GM19238 (cell line): Measurements from ENCODE around the gene PHF21B.
"Not testable (repeated sequence)": the region's sequence is repeated elsewhere in the genome, so short reads cannot be mapped to it uniquely, and the experiment has no call there.

Source experiments
- DNase-seq: peaks from one replicate; pipeline ENCODE4 v3.0.0; 2011; ENCODE audit warnings: low spot score; ENCODE audit not compliant: insufficient read length

The PHF21B gene

DNA sequence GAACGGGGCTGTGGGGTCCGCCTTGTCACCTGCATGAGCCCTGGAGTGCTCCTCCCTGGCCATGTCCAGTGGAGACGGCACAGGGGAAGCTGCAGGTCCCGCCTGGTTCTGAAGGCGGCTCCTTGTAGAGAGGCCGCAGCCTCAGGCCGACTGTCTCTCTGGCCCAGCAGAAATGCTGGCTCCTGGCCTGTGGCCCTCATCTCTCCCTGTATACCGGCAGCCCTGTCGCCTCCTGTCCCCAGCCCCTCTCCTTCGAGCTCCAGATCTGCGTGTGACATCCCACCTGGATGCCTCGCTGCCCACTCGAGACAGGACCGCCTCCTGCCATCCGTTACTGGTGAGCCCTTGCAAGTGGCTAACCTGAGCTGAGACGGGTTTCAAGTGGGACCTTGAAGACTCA lies 73.6 kb downstream of the PHF21B start:
- DNase-seq, result no peak

DNA sequence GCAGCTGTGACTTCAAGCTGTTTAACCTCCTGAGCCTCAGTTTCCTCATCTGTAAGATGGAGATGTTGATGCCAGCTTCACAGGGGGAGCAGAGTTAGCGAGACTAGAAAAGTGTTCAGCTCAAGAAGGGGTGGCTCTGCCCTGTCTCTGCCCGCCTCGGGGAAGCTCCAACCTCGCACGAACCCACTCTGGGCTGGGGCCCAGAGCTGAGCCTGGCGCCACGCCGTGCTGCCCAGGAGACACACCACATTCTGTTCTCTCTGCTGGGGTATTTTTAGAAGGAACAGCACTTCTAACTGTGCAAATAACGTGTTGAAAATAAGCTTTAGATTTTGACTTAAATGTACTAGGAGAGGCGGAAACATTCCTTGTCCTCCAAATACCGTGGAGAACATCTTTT lies 74.1 kb downstream of the PHF21B start:
- no peak for DNase-seq

DNA sequence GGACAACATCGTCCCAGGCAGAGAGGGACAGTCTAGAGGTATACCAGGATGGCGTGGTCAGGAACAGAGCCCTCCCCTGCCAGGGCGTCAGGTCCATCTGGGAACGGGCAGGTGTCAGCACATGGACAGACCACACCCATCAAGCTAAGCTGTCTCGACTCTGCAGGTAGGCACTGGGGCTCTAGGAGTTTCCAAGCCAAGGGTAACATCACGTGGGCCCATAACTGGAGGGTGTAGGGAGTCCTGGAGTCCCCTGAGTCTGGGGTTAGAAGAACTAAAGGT lies 75.4 kb downstream of the PHF21B start:
- no peak for DNase-seq

DNA sequence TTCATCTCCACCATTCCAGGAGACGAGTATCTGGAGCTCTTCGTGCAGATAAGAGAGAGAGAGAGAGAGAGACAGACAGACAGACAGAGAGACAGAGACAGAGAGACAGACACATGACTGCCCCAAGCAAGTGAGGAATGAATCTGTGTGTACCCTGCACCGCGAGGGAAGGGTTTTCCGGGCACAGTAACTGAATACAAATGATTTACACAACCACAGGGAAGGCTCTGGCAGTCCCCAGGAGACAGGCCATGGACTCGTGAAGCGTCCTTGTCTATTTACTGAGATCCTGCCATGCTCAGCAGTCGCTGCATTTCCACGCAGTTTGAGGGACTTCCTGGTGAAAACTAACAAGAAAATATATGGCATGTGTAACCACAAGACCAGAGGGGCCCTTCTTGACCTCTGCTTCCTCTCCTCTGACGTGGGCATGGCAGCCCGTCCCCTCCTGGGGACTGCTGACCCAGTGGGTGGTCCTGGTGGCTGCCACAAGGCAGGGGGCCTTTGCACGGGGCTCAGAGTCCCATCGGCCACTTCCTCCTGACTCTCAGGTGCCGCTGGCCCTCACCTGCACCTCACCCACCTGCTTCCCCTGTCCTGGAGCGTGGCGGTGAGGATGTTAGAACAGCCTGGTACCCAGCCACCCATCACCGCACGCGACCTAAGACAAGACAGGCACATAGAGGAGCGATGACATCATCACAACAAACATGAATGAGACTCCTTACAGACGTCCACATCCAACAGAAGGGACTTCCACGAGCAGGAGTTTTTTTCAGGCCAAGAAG lies 75.9 kb downstream of the PHF21B start:
- DNase-seq, result no peak

DNA sequence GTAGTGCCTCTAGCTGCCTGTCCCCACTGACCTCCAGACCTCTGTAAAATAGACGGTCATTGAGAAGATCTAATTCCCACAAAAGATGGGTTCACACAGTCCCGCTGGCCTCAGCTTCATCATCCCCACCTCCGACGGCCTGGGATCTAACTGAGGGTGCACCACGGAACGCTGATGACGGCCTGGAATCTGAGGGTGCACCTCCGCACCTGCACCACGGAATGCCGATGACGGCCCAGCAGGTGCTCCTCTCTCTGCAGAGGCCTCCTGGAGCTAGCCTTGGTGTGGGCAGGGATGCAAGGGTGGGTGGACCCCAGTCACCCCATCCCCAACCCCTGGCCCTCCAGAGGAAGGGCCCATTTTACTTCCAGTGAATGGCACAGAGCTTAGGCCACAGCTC lies 77.3 kb downstream of the PHF21B start:
- no peak for DNase-seq

DNA sequence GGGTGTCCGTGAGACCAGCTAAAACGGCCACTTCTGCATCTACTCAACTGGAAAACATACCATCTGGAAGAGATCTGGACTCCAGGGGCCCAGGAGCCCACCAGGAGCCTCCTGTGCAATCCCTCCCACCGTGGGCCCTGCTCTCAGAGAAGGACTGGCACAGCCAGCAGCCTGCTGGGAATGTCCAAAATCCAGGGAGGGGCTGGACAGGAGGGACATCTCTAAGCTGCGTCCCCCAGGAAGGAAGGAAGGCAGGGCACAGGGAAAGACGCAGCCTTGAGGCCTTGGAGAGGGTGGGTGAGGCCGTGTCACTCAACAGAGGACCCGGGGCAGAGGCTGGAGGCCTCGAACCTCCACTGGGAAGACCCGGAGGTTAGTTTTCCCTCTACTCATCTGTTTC lies 78.0 kb downstream of the PHF21B start:
- no peak for DNase-seq

DNA sequence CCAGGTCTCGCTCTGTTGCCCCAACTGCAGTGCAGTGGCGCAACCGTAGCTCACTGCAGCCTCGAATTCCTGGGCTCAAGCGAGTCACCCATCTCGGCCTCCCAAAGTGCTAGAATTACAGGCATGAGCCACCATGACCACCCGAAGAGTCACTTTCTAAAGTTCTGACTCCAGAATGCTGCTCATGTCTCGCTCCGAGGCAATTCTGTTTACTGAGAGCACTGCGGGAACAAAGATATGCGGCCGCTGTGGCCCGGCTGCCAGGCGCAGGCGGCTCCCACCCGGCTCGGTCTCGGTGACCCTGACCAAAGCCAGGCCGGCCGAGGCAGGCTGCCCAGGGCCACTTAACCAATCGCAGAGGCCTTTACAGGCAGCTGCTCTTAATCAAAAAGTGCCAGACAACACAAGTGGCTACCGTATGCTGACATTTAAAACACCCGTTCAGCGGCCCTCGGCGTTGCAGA lies 78.7 kb downstream of the PHF21B start:
- no peak for DNase-seq

DNA sequence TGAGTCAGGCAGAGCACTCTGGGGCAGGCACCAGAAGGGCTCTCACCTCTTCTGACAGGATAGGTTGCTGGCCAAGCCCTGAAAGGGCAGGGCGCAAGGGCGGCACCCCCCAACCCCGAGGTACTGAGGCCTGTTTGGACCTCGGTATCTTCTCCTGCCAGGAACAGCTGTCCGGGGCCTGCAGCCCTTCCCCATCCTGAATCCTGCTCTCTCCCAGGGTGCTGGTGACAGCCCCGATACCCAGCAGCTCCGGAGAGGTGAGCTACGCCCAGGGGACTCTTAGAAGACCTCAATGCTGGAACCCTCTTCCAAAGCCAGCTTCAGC lies 79.1 kb downstream of the PHF21B start:
- DNase-seq, result no peak

DNA sequence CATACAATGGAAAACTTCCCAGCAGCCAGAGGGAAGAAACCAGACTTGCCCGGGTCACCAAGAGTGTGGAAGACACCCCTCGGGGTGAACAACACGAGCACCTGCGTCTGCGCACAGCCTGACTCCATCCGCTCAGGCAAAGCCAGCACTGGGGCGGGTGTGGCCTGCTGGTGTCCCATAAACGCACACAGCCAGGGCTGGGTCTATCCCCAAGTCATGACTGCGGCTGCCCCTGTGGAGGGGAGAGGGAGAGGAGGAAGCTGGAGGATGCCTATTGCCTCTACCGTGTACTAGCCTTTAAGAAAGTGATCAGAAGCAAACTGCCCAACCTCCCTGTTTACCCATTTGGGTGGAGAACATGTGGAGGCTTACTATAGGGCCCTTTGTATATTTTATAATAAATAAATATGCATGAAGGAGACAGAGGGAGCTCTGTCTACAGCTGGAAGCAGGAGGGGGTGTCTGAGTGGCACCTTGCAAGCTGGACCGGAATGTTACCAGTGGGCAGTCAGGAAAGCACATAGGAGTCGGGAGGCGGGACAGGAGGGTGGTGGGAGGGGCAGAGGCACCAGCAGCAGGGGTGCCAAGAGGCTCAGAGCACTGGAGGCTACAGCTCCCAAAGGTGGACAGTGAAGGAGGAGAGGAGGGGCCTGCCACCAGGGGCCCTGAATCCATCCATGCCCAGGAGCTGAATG lies 79.6 kb downstream of the PHF21B start:
- DNase-seq, result no peak

DNA sequence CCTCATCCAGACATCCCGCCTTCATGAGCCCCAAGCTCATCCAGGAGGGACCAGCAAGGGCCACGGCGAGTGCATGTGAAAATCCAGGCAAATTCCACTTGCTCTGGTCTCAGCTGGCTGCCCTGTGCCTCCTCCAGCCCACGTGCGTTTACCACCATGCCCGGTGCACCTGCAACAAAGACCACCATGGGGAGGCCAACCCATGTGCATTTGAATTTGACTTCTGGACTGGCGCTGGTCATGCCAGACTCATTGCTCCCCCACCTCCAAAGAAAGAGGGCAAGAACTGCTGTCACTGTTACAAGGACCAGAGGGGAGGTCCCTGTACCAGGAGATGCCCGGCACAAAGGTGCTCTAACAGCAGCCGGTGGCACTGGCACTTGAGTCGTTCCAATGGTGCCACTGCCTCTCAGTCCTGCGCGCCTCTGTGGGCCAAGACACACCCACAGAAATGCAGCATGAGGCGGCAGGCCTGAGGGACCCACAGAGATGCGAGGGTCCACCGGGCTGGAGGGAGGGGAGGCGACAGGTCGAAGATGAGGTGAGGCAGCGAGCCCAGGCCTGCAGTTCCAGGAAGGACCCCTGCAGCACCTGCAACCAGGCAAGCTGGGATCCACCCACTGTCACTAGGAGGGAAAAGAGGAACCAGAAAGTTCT lies 80.3 kb downstream of the PHF21B start:
- DNase-seq, result no peak

DNA sequence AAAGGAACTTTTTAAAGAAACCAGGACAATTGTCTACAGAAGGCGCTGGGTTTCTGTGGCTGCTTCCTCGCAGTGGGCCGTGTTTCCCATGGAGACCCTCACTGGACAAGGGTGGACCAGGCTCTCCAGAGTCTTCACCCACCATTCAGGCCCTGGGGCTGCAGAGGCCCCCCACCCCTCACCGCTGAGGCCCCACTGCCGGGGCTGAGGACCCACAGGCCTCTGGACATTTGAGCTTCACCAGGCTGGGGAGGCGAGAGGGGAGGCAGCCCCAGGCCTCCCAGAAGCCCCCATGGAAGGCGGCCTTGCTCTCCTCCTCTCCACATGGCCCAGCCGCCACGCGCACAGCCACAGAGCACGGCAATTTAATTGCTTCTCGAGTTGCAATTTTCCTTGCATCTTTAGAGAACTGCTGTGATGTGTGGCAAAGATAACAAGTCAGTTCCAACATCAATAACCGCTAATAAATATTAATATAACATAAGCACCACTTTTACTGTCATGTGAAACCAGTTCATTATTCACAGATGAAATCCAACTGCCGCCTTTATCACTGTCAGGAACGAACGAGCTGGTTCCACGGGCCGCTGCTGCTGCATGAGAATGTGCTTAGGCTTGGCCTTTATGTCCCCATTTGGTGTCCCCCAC lies 81.0 kb downstream of the PHF21B start:
- DNase-seq, result no peak

DNA sequence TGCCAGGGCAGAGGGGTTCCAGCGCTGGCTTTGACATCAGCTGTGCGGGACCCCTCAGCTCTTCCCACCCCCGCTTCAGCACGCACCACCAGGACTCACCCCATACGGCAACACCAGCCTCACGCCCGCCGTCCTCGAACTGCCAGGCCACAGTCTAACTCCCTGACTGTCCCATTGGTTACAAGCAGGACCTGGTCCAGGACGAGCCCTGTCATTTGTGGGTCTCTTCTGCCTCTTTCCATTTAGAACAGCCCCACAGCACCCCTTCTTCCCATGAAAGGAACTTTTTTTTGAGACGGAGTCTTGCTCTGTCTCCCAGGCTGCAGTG lies 81.7 kb downstream of the PHF21B start:
- no peak for DNase-seq

DNA sequence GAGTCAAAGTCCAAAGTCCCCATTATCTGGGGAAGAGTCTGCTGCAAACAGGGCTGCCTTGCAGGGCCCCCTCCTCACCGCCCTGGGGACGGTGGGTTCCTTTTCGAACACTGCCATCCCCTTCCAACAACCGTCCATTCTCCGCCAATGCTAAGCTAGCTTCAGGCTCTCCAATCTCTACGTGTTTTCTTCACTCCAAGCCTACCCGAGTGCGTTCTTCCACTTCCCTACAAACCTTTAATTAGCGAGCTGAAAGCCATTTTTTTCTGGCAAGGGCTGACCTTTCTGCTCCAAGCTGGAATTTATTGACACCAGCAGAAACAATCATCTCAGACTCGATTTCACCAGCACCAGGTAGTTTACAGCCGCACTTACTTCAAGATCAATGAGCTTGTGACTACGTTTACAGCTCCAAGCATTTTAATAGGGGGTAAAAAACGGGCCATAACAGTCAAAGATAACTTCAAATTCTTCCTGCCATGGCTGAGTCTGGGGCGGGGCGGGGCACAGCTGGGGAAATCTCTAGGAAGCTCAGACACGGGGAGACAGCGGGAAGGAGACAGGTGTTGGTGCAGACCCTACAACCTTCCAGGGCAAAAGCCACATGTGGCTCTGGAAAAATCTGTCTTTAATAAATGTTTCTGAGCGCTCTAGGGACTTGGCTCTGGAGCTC lies 82.2 kb downstream of the PHF21B start:
- DNase-seq, result no peak

DNA sequence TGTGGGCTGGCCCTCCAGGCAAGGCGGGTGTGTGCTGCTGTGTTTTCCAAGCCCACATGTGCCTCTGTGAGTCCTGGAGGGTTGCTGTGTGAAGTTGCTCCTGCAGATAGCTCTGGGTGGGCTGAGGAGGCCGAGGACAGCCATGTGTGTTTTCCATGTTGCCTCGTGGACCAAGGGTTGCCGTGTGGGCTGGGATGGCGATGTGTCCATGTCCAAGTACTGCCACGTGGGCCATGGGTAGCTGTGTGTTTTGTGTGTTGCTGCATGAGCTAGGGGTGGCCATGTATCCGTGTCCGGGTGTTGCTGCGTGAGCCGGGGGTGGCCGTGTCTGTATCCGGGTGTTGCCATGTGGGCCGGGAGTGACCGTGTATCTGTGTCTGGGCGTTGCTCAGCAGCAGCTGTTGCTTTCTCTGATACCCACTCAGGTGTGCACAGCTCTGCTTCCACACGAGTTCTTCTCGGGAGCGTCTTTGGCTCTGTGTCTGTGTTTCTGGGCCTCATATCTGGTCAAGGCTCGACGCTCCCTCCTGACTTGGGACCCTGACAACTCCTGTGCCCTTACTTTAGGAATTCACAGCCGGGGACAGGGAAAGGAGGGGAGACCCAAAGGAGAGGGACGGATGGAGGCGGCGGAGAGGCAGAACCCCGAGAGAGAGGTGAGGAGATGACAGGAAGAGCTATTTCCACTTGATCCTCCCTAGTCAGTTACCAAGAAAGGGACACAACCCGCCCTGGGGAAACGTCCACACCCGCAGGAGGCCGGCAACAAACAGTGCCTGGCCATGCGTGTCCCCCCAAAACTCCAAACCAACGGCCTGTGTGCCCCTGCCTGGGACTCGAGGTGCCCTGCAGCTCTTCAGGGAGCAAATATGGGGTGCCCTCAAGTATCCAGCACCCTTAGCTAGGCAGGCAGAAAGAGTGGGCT lies 83.1 kb downstream of the PHF21B start:
- no peak for DNase-seq

DNA sequence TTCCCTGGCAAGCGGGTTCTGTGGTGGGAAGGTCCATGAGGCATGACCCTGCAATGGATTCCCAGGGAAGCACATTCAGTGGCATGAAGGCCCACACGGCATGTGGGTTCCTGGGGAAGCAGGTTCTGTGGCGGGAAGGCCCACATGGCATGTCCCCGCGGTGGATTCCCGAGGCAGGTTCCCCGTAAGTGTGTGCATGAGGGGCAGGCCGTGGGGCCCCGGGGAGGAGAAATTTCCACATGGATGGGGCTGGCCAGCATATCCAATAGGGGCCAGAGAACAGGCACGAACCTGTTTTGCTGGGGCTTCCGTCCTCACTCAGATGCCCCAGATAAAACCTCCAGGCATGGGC lies 83.7 kb downstream of the PHF21B start:
- DNase-seq, result no peak

DNA sequence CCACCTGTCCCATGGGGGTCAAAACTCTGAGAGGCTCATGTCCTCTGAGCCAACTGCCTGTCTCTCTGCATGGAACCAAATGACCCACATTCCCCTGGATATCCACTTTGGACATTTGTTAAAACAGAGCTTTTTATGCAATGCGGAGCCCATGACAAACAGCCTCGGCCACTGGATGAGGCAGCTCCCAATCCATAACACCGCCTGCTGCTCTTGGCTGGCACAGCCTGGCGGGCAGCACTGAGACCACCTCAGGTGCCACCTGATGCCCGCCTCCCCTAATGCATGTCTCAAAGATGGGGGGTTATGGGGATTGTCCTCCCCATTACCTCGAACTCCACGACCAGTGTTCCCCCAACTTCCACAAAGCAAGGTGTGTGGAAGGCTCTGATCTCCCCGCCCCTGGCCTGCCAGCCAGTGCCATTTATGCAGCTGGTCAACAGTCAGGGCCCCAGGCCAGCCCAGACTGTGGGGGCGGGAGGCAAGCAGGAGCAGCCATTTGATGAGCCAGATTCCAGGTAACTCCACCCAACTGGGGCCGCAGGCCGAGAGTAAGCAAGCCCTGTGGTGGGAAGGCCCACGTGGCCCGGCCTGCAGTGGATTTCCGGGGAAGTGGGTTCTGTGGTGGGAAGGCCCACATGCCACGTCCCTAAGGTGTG lies 84.2 kb downstream of the PHF21B start:
- DNase-seq, result no peak

DNA sequence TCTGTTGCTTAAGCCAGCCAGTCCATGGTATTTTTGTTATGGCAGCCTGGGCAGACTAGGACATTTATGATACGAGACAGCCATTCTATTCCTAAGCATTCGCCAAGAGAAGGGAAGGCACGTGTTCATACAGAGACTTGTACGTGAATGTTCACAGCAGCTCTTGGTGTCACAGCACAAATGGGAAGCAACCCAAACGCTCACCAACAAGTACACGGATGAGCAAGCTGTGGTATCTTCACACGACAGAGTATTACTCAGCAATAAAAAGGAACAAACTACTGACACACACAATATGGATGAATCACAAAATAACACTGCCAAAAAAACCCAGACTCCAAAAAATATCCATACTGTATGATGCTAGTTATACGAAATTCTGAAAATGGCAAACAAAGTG lies 85.1 kb downstream of the PHF21B start:
- no peak for DNase-seq

DNA sequence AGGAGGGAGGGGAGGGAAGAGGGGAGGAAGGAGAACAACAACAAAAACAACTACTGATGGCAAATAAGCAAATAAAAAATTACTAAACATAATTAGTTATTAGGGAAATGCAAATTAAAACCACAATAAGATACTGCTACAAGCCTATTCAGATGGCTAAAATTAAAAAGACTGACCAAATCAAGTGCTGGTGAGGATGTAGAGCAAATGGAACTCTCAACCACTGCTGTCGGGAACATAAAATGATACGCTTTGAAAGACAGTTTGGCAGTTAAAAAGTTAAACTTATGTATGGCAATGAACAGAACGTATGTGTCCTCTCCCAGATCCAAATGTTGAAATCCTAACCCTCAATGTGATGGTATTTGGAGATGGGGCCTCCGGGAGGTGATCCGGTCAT lies 85.7 kb downstream of the PHF21B start:
- DNase-seq, result no peak

DNA sequence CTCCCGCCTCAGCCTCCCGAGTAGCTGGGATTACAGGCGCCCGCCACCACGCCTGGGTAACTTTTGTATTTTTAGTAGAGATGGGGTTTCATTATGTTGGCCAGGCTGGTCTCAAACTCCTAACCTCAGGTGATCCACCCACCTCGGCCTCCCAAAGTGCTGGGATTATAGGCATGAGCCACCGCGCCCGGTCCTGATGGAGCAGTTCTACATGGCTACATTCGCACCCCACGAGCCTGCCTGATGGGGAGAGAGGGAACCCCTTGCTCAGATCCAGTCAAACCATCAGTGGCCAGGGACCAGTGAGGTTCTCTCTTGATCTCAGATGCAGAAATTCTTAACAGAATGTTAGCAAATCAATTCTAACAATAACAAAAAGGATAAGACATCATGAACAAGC lies 88.0 kb downstream of the PHF21B start:
- not testable (repeated sequence) for DNase-seq

DNA sequence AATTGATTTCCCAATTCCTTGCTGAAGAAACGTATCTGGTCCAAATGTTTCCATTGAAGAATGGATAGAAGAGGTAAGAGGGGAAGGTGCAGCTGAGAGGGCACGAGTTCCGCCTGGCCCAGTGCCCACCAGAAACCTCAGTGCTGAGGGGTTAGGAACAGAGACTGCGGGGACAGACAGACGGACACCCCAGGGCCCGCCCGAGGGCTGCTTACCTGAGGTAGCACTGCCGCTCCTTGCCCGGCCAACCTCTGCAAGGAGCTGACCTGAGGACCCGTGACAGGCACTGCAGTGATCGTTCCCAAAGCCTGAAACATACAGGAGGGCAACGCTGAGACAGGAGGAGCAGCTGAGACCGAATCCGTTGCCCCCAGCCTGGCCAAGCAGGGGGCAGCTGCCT lies 89.6 kb downstream of the PHF21B start:
- DNase-seq, result no peak

DNA sequence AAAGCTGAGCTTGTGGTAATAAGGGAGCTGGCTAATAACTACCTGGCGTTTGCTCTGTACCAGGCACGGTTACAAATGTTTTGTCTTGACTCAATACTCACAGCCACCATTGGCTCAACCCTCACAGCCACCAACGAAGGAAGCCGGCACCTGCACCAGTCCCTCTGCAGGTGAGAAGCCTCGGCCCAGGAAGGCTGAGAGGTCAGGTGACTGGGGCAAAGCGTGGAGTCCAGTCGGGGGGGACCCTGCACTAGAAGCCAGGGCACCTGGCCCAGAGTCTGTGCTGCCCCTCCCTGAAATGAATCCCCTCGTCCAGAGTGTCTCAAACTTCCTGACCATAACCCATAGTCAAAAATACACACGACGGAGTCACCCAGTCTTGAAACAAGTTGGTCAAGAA lies 90.1 kb downstream of the PHF21B start:
- DNase-seq, result no peak
